ENCODE data around the gene GHDC. TPM values are rescaled to one million over a fixed set of nuclear protein-coding genes. Genes with fewer than 3 reads are reported as not detected.

The GHDC gene
- total and polyA plus RNA-seq, 2 of the 13 experiments (the other 11 are each of a cell fraction or from before 2014, with no cell fraction given): 15.4 to 22.5 TPM

GRCh38 chr17:42193216-42193968, 902 bp downstream of the GHDC start (continued):
- TF ChIP-seq ATF5 (CRISPR knock-in tag; IDR thresholded peaks at IDR 0.05; ENCODE audit: low read depth) (no peak), NFE2 (CRISPR knock-in tag; IDR thresholded peaks at IDR 0.05) (no peak), NFIC (IDR thresholded peaks at IDR 0.05; ENCODE audit: low read length) (no peak), ZNF574 (CRISPR knock-in tag; IDR thresholded peaks at IDR 0.05) (no peak), SOX13 (IDR thresholded peaks at IDR 0.05) (no peak), SOX13 (CRISPR knock-in tag; conservative IDR thresholded peaks at IDR 0.05 in 1 of 2, IDR thresholded peaks at IDR 0.05 in 1 of 2) (no peak), FLYWCH1 (CRISPR knock-in tag; IDR thresholded peaks at IDR 0.05) (no peak), ZNF367 (CRISPR knock-in tag; IDR thresholded peaks at IDR 0.05; ENCODE audit: borderline replicate concordance) (no peak), ARNT (IDR thresholded peaks at IDR 0.05) (no peak), ZNF75D (CRISPR knock-in tag; IDR thresholded peaks at IDR 0.05; ENCODE audit: borderline replicate concordance) (no peak), MXD1 (CRISPR knock-in tag; IDR thresholded peaks at IDR 0.05) (no peak), SRF (IDR thresholded peaks at IDR 0.05; ENCODE audit: low read depth, low read length) (no peak), ZNF335 (CRISPR knock-in tag; IDR thresholded peaks at IDR 0.05) (no peak), SP1 (IDR thresholded peaks at IDR 0.05) (no peak), SP1 (CRISPR knock-in tag; IDR thresholded peaks at IDR 0.05) (no peak), ZFP91 (CRISPR knock-in tag; IDR thresholded peaks at IDR 0.05; ENCODE audit: borderline replicate concordance) (no peak), ZNF280B (CRISPR knock-in tag; IDR thresholded peaks at IDR 0.05; ENCODE audit: borderline replicate concordance) (no peak), NR2F2 (IDR thresholded peaks at IDR 0.05; ENCODE audit: borderline replicate concordance, low read depth) (no peak), ZNF317 (CRISPR knock-in tag; IDR thresholded peaks at IDR 0.05) (no peak), TRIM24 (CRISPR knock-in tag; IDR thresholded peaks at IDR 0.05) (no peak), LBX2 (CRISPR knock-in tag; IDR thresholded peaks at IDR 0.05; ENCODE audit: borderline replicate concordance) (no peak)
